Esophagus (tissue), 2 donors: ENCODE results near the gene THAP6. TPM values are rescaled to one million over a fixed set of nuclear protein-coding genes. Genes with fewer than 3 reads are reported as not detected.
A peak's percentile ranks its signal among the peaks of the same experiment; 100 is the strongest.
"Not testable (repeated sequence)": the region's sequence is repeated elsewhere in the genome, so short reads cannot be mapped to it uniquely, and the experiment has no call there.

Source experiments
- H3K27ac ChIP-seq, 2 donors: one replicate each; pipeline ENCODE4 v1.5.1; 2013; ENCODE audit warnings: low read depth in 2 of 2, mild to moderate bottlenecking in 2 of 2, inconsistent platforms in 1 of 2, low read length in 1 of 2, moderate library complexity in 1 of 2
- H3K27me3 ChIP-seq, 2 donors: one replicate each; pipeline ENCODE4 v1.6.1; 2013; ENCODE audit warnings: low read length in 2 of 2, control low read depth in 1 of 2, mild to moderate bottlenecking in 1 of 2; ENCODE audit not compliant: insufficient read depth in 2 of 2, control insufficient read depth in 1 of 2
- H3K36me3 ChIP-seq, 2 donors: one replicate each; pipeline ENCODE4 v1.6.1; 2013; ENCODE audit warnings: low read length in 1 of 2; ENCODE audit not compliant: control insufficient read depth in 2 of 2, insufficient read depth in 2 of 2
- H3K4me1 ChIP-seq, 2 donors: one replicate each; pipeline ENCODE4 v1.6.1; 2013; ENCODE audit warnings: low read length in 1 of 2; ENCODE audit not compliant: control insufficient read depth in 2 of 2, insufficient read depth in 2 of 2
- H3K4me3 ChIP-seq, 2 donors: one replicate each; pipeline ENCODE4 v1.5.1; 2013; ENCODE audit warnings: low read length in 2 of 2, mild to moderate bottlenecking in 2 of 2, low read depth in 1 of 2, moderate library complexity in 1 of 2
- H3K9me3 ChIP-seq, 2 donors: one replicate each; pipeline ENCODE4 v1.6.1; 2013; ENCODE audit warnings: mild to moderate bottlenecking in 2 of 2, low read depth in 1 of 2, low read length in 1 of 2, moderate library complexity in 1 of 2; ENCODE audit not compliant: control insufficient read depth in 2 of 2, insufficient read depth in 1 of 2
- WGBS, 2 donors: extraction: QIAGEN DNeasy Blood & Tissue Kit; methylation state at CpG; one replicate each; pipeline ENCODE4 v1.1.7; 2013; 5-methylcytosine and 5-hydroxymethylcytosine counted together
- polyA plus RNA-seq, 2 donors: library from polyadenylated mRNA; stranded (reverse); fragments of 200-250 nt; gene quantifications; one replicate each; pipeline ENCODE4 v1.2.3, GENCODE V29; 2013
- donor health status: healthy with polysubstance abuse.
- donor health status: Bipolar disorder and iron deficiency.

The THAP6 gene
- polyA plus RNA-seq, 2 donors = 3.2 to 3.6 TPM

DNA sequence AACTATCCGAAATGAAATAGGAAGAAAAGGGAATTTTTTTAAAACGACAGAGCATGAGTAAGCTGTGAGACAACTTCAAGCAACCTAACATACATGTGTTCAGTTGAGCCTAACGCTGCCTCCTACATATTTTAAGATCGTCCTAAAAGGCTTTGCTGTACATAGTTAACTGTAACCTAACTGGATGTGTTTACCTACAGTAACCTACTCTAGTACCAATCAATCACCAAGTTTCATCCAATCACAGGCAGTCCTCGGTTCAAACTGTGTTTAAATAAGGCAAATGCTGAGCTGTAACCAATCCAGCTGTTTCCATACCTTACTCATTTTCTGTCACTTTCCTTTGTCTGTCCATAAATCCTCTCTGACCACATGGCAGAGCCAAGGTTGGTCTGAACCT, 17.1 kb upstream of the THAP6 start:
- H3K4me3 ChIP-seq = no peak overlapping the region
- peaks cover 0 to 2% of the 10 kb centered on the region in 2 donors for H3K36me3 ChIP-seq
- H3K9me3 ChIP-seq = no peaks in the 10 kb centered on the region
- H3K27ac ChIP-seq = no peak overlapping the region
- no peaks in the 10 kb centered on the region for H3K4me1 ChIP-seq
- 65 to 75% methylated on average over 5 of the region's 5 CpGs for WGBS, 2 donors
- H3K27me3 ChIP-seq = no peaks in the 10 kb centered on the region

DNA sequence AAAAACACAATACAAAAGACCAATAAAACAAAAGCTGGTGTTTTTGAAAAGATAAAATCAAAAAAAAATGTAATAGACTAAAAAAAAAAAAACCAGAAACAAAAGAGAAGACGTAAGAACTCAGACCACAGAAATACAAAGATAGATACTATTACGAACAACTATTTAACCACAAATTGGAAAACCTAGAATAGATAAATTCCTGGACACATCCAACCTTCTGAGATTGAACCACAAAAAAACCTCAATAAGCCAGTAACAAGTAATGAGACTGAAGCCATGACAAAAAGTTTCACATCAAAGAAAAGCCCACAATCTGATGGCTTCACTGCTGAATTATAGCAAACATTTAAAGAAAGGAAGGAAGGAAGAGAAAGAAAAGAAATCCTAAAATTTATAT, 16.2 kb upstream of the THAP6 start:
- H3K27ac ChIP-seq = no peak overlapping the region
- H3K27me3 ChIP-seq = no peaks in the 10 kb centered on the region
- H3K4me3 ChIP-seq = no peak overlapping the region
- H3K36me3 ChIP-seq = no peaks in the 10 kb centered on the region
- H3K4me1 ChIP-seq = no peaks in the 10 kb centered on the region
- 72 to 84% methylated on average over 2 of the region's 2 CpGs for WGBS, 2 donors
- no peaks in the 10 kb centered on the region for H3K9me3 ChIP-seq

DNA sequence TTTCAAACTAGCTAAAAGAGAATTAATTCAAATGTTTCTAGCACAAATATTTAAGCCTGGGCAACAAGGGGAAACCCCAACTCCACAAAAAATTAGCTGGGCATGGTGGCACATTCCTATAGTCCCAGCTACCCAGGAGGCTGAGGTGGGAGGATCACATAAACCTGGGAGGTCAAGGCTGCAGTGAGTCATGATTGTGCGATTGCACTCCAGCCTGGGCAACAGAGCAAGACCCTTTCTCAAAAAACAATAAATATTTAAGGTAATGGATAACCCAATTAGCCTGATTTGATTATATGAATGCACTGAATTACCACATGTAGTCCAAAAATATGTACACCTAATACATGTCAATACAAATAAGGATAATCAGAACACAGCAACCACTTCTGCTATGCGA, 14.4 kb upstream of the THAP6 start:
- no peaks in the 10 kb centered on the region for H3K27me3 ChIP-seq
- 96 to 98% methylated on average over 2 of the region's 2 CpGs for WGBS, 2 donors
- H3K4me1 ChIP-seq = no peaks in the 10 kb centered on the region
- peaks cover 0 to 1% of the 10 kb centered on the region in 2 donors for H3K36me3 ChIP-seq
- no peak overlapping the region for H3K4me3 ChIP-seq
- H3K9me3 ChIP-seq = no peaks in the 10 kb centered on the region
- no peak overlapping the region for H3K27ac ChIP-seq

DNA sequence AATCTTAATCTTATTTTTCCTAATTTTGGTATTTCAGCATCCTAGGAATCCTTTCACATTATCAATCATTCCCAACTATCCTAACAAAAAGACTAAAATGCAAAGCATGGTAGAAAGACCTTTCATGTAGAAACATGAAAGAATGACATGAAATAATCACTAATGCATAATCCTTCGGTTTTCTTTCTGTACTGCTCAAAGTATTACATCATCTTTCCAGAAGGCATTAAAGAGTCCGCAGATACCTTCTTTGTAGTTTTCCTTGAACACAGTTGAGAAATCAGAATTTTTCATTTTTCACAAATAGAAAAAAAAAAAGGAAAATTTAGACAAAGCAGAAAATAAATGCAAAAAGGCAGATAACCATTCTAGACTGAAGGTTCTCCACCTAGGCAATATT, 11.6 kb upstream of the THAP6 start:
- 74 to 85% methylated on average over 2 of the region's 2 CpGs for WGBS, 2 donors
- no peaks in the 10 kb centered on the region for H3K27me3 ChIP-seq

DNA sequence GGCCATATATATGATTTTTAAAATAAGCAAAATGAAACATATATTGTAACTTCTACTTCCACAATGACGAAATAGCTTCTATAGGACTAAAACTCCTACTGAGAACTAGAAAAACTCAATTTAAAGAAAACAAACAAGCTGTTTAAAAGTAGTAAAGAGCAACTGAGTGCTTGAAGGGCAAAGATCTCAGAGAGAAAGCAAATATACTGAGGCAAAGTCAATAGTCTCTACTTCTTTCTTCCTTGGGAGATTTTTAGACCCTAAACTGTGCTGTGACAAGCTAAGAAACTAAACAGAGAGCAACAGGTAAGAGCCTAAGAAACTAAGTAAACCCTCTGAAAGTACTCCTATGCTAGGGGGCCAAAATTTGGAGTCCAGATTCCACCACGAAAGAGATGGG, 8.6 kb upstream of the THAP6 start:
- Histone ChIP-seq H3K27me3 (no peaks in the 10 kb centered on the region), H3K4me3 (no peak overlapping the region), H3K4me1 (no peaks in the 10 kb centered on the region), H3K36me3 (peaks cover 0 to 2% of the 10 kb centered on the region in 2 donors), H3K9me3 (no peaks in the 10 kb centered on the region), H3K27ac (no peak overlapping the region)
- 89 to 94% methylated on average over 2 of the region's 2 CpGs for WGBS, 2 donors

More for the DNA sequence above, 11.6 kb upstream of the THAP6 start:
- peaks cover 0 to 2% of the 10 kb centered on the region in 2 donors for H3K36me3 ChIP-seq
- H3K4me1 ChIP-seq = no peaks in the 10 kb centered on the region
- no peaks in the 10 kb centered on the region for H3K9me3 ChIP-seq
- no peak overlapping the region for H3K27ac ChIP-seq
- H3K4me3 ChIP-seq = no peak overlapping the region

DNA sequence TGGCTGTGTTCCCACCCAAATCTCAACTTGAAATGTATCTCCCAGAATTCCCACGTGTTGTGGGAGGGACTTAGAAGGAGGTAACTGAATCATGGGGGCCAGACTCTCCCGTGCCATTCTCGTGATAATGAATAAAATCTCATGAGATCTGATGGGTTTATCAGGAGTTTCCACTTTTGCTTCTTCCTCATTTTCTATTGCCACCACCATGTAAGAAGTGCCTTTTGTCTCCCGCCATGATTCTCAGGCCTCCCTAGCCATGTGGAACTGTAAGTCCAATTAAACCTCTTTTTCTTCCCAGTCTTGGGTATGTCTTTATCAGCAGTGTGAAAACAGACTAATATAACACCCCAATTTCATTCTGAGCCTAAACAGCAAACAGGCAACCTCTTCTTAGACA, 4.7 kb upstream of the THAP6 start:
- WGBS, 2 donors = 84 to 87% methylated on average over 4 of the region's 4 CpGs

DNA sequence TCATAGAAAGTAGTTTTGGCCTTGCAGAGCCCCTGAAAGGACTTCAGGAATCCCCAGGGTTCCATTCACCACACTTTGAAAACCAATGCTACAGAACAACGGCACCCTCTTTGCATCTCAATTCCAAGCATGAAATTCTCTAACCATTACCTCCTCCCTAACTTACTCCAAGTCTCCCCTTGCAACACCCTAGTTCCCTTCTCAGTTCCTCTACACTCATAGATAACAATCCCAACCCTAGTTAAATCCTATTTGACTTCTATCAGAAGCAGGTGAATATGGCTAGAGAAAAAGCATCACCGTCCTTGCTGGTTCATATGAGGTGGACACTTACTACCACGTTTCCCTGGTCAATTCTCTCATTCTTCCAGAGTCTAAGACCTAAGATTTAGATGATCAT, 2.4 kb upstream of the THAP6 start:
- Histone ChIP-seq H3K9me3 (no peaks in the 10 kb centered on the region), H3K27ac (no peak overlapping the region), H3K4me1 (no peaks in the 10 kb centered on the region), H3K36me3 (no peaks in the 10 kb centered on the region), H3K4me3 (peak overlapping the region in 1 of 2 donors; percentile 2), H3K27me3 (no peaks in the 10 kb centered on the region)
- 63 to 66% methylated on average over 3 of the region's 3 CpGs for WGBS, 2 donors

More for the DNA sequence above, 4.7 kb upstream of the THAP6 start:
- not testable (repeated sequence) for H3K27ac ChIP-seq, H3K4me1 ChIP-seq, H3K36me3 ChIP-seq, H3K9me3 ChIP-seq, H3K27me3 ChIP-seq, H3K4me3 ChIP-seq

DNA sequence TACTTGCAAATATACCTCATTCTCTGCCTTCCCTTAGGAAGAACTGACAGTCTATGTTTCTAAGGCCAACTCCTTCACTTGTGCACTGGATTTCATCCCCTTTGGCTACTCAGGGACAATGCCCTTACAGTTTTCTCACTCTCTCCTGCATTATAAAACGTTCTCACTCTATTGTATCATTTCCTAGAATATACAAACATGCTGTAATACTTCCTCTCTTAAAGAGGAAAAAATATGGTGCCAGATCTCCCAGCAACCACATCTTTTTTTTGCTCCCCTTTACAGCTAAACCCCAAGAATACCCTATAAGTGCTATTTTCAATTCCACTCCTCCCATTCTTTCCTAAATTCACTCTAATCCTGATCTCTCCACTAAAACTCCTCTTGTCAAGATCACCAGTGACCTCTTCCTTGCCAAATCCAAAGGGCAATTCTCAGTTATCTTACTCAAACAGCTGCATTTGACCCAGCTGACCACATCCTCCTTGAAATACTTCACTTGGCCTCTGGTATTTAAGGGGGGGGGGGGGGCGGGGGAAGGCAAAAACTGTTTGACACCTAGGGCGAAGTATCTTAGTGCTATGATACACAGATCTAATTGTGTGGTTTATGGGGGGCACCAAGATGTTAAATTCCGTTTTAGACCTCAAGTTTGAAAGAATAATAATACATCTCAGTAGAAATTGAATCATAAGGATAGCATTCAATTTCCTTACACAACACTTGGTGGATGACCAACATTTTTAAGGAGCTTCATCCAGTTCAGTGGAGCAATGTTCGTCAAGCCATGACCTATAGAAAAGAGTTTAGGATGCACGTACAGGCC, 1.7 kb upstream of the THAP6 start:
- no peaks in the 10 kb centered on the region for H3K4me1 ChIP-seq
- H3K36me3 ChIP-seq = no peaks in the 10 kb centered on the region
- H3K27me3 ChIP-seq = no peaks in the 10 kb centered on the region
- 29 to 44% methylated on average over 6 of the region's 6 CpGs for WGBS, 2 donors
- H3K4me3 ChIP-seq = peak overlapping the region in 1 of 2 donors; percentile 98
- no peak overlapping the region for H3K27ac ChIP-seq
- H3K9me3 ChIP-seq = no peaks in the 10 kb centered on the region

DNA sequence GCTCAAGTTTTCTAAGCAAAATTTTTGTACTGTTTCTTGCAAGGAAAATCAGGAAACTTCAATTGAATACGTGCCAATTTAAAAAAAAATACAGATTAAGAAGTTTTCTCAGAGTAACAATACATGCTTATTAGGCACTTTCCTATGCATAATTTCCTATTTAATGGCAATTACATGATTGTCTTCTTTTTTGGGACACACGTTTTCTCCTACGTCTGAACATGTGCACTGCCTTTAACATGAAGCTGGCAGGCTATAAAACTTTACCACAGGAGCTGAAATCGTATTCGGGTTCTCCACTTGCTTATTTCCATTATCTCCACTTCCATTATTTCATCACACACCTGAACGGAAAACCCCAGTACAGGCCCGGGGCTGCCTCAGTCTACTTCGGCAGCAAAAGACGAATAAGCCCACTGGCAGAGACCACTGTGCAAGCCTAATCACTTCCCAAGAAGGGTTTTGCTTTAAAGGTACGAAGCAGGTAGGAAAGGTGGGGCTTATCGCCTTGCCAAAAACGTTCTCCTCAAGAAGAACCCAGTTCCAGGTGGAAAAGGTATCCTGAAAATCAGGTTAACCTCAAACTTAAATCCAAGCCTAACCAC, 645 bp upstream of the THAP6 start:
- H3K4me3 ChIP-seq = peak overlapping the region; percentile 83 to 98
- no peaks in the 10 kb centered on the region for H3K27me3 ChIP-seq
- WGBS, 2 donors = 0 to 1% methylated on average over 12 of the region's 12 CpGs
- H3K27ac ChIP-seq = peak overlapping the region; percentile 97 to 98
- no peaks in the 10 kb centered on the region for H3K36me3 ChIP-seq
- no peaks in the 10 kb centered on the region for H3K4me1 ChIP-seq
- H3K9me3 ChIP-seq = no peaks in the 10 kb centered on the region
